ENCODE data around the gene IER2.

Gene IER2, protein sequence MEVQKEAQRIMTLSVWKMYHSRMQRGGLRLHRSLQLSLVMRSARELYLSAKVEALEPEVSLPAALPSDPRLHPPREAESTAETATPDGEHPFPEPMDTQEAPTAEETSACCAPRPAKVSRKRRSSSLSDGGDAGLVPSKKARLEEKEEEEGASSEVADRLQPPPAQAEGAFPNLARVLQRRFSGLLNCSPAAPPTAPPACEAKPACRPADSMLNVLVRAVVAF

DNA sequence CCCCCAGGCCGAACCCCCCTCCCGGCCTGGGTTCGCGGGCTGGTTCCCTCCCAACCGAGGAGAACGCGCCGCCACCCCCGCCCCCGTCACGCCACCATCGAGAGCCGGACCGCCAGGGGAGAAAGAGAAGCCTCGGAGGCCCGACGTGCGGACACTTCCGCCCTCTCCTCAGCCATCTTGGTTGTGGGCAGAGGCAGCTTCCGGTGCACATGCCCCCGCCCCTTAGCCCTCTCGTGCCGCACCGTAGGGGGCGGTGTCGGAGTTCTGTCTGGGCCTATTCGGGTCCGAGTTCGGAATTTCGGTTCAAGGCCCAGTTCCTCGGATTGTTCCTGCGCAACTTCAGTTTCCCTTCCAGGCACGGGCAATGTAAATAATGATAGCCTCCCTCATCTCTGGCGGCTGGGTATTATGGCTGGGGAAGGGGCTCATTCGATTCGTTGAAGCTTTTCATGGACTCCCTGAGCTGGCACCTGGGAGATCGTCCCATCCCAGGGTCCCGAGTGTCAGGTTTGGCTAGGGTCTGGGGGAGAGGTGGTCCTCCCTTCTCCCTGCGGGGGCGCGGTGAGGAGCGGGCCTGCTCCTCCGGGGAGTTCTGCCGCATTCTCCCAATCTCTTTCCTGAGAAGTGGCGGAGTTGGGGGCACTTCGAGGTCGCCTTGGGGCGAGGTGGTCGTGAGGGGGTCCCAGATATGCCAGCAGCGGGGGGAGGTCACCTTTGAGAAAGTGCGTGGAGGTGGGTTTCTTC lies at the start of gene IER2, which contains the start of gene STX10:
Gene IER2 (plus strand): TSS at position 225 of the 744 bp plus-strand sequence. CDS start 2,776 bp downstream, outside the sequence.
Gene STX10 (minus strand): TSS at position 189 of the 744 bp plus-strand sequence. CDS start 202 bp downstream, outside the sequence.
- peak; percentile 67 to 85 for DNase-seq (ENCODE audit: low read depth in 2 of 2)

DNA sequence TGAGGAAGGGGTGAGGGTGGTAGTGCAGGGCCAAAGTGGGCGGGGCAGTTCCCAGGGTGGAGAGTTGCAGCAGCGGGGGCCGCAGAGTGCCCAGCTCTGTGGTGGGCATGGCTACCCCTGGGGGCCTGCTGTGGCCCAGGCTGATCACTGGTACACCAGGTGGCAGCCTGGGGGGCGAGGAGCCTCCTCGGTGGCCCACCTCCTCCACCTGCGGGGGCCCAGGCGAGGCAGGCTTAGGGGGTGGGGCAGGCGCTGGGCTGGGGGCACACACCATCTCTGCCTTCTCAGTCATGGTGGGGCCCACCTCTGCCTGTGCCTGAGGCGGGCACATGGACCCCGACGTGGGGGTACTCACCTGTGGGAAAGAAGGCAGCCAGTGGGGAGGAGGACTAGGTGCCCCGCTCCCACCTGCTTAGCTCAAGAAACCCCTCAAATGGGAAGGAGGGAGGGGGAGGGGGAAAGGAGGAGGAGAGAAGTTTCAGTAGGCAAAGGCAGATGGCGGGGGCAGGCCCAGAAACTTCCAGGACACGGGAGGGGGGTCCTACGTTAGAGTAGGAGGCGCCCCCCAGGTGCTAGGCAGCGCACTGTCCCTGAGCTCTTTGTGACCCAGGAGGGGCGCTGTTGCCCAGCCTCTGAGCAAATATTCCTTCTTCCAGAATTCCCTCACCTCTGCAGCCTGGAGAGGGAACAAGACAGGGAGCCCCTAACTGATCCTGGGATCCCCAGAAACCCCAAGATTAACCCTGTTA lies 49.2 kb upstream of the IER2 start:
- no peak for DNase-seq (ENCODE audit: low read depth in 2 of 2)

DNA sequence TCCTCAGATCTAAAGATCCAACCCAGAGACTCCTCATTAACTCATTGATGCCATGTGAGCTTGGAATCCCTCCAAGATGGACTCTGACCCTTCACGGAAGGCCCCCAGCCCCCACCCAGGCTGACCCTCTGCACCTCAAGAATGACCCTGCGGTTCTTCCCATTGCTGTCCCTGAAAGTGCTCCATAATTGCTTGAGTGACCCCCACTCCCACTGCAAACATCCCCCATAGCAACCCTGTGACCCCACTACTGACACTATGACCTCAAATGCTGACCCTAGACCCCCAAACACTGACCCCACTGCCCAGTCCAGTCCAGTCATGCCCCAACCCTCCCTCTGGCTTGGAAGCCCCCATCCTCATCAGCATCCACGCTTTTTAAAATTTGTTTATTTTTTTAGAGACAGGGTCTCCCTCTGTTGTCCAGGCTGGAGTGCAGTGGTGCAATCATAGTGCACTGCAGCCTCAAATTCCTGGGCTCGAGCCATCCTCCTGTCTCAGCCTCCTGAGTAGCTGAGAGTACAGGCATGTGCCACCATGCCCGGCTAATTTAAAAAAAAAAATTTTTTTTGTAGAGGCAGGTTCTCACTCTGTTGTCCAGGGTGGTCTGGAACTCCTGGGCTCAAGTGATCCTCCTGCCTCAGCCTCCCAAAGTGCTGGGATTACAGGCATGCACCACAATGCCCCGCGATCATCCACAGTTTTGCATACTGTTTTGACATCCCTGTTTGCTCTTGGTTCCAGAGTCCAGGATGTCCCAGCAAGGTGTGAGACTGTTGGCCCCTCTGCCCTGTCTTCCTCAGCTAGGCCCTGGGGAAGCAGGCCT lies 48.4 kb upstream of the IER2 start:
- DNase-seq (ENCODE audit: low read depth in 2 of 2): no peak

DNA sequence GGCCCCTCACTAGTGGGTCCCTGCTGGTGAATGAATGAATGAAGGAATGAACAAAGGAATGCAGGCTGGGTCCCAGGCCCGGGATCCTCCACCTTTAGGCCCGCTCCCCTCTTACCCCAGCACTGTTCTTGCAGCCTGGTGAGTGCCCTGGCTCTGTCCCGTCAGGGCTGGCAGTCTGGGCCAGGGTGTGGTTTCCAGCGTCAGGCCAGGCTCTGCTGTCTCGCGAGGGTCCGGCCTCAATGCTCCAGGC lies 47.9 kb upstream of the IER2 start:
- no peak for DNase-seq (ENCODE audit: low read depth in 2 of 2)

DNA sequence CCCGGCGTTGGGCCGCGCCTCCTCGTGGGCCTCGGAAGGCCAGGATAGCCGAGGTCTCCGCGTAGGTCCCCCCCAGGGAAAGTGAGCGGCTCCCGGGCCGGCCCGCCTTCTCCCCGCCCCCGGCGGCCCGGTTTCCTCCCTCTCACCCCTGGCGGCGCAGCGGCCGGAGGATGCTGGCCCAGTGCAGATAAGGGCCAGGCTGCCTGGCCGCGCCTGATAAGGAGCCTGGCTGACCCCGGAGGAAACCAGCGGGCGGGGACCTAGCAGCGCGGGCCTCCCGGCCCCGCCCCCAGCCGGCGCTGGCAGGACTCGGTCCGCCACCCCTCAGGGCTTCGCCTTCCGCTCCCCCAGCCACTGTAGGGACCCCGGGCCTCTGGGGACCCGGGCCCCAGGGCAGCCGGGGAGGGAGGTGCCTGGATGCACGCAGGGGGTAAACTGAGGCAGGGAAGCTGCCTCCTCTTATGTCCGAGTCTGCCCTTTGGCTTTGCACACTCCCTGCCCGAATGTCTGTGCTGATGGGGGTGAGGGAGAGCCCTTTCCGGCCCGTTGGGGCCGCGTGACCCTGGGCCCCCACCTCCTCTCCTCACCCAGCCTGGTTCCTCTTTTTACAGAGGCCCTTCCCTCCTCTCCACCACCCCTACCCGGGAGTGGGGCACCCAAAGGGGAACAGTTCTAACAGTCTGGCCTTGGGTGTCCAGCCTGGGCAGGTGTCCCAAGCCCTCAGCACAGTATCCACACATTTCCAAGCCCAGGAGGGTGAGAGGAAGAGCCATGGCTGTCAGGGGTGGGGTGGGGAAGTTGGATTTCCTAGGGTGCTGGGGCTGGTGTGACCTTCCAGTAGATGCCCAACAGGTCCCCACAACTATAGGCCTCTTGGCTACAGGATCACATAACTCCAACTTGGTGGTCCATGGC lies 47.3 kb upstream of the IER2 start, which contains the start of gene LYL1:
Gene LYL1 (minus strand): TSS at position 193 of the 915 bp plus-strand sequence. CDS start 1,687 bp downstream, outside the sequence.
- DNase-seq (ENCODE audit: low read depth in 2 of 2): no peak

DNA sequence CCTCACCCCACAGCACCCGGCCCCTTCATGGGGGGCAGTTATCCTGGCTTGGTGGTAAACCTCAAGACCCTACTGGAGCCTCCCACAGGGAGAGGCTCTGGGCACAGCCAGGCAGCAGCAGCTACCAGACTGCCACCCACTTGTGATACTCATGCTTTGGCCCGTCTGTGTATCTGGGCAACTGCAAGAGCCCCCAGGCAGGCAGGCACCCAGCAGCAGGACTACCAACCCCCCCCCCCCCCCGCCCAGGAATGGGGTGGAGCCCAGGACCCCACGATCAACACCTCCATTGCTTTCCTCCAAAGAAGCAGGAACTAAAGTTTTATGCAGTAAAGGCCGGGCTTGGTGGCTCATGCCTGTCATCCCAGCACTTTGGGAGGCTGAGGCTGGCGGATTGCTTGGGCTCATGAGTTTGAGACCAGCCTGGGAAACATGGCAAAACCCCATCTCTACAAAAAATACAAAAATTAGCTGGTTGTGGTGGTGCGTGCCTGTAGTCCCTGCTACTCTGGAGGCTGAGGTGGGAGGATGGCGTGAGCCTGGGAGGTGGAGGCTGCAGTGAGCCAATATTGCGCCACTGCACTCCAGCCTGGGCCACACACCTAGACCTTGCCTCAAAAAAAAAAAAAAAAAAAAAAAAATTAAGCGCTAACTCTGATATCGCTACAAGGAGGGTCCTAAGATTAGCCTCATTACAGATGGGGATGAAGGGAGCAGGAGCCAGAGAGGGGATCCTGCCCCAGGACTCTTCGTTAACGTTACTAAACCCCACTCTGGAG lies 46.4 kb upstream of the IER2 start:
- no peak for DNase-seq (ENCODE audit: low read depth in 2 of 2)

DNA sequence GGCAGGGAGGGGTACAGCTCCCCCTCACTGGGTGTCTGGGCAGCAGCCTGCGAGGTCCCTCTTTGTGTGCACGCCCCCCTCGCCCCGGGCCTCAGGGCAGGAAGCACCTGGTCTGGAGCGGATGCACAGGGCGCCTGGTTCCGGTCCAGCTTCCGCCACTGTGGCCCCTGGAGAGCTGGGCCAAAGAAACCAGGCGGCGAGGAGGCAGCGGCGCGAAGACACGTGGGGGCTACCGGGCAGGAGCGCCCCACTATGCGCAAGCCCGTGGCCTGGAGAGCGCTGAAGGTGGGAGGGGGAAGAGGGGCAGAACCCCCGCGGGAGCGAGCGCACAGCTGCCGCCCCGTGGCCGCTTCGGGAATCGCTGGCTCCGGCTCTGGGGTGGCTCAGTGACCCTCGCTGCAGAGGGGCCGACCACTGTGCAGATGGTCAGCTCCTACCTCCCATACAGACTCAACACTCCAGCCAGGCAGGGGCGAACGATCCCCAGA lies 45.8 kb upstream of the IER2 start:
- no peak for DNase-seq (ENCODE audit: low read depth in 2 of 2)

DNA sequence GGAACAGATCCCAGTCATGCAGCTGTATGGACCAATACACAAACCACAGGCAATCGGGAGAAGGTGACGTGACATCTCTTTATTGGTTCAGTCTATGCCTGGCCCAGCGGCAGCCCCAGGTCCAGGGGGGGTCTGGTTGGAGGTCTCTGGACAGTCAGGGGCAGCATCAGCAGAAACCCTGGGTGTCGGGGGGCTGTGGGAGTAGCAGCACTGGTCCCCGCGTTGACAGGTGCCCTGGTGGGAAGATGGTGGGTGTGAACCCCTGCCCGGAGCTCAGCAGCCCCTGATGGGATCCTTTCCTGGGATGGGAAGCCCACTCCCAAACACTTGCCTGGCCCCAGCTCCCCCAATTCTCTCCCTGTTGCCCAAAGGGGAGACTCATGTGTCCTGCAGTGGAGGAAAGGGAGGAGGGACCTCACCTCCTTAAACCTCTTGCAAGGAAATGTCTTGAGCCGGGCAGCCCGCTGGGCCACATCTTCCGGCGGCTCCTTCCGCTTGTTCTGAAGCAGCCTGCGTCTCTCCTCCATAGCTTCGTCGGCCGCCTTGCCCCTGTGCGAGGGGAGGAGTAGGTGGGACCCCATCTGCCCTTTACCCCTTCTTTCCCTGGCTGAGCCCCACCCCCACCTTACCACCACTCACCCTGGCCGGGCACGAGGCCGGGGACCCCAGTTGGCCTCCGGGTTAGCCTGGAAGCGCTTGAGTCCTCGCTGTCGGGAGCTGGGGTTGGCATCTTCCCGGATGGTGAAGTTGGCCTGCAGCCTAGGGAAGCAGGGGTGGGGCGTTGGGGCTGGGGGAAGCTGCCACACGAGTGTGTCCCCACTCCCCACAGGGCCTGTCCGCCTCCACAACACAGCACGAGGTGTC lies 45.1 kb upstream of the IER2 start:
- DNase-seq (ENCODE audit: low read depth in 2 of 2): no peak

DNA sequence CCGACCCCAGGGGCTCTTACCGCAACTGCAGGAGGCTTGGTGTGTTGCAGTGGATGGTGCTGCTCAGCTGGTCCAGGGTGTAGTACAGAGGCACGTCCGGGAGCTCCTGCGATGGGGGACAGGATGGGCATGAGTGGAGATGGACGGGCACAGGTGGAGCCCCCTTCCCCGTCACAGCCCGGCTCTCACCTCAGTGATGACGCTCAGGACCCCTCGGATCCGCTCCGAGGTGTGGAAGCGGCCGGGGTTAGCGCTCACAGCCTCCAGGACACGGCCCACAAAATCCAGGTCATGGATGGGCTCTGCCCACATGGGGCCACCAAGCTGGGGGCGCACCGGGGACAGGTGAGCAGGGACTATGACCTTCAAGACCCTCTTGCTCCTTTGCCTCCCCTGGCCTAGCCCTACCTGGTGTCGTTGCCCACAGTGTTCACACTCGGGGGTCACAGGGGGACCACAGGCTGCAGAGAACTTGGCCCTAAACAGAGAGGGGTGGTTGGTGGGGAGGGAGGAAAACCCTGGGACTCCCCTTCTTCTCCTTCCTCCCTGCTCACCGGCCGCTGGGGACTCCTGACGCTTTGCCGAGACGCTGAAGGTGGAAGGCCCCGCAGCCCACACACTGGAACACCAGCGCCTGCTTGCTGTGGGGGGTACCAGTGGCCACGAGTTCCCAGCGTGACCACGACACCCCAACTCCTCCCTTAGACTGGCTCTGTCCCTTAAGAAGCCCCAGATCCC lies 40.7 kb upstream of the IER2 start:
- no peak for DNase-seq (ENCODE audit: low read depth in 2 of 2)

DNA sequence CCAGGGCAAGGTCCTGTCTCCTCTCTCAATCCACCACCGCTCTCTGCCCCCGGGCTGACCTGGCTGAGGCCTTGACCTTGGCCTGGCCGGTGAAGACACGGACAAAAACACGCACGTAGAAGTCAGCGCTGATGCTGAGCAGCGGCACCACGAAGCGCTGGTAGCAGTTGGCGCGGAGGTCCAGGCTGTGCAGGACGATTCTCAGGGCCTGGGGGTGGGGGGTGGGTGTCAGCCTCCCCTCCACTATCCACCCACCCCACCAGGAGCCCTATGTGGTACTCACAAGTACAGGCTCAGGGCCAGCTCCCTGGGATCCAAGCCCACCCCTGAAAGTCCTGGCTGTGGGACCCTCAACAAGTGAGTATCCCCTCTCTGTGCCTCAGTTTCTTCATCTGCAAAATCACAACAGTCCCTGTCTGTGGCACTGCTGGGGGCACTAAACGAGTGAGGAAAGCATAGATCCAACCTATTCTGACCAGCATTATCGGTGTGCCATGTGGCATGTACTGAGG lies 40.1 kb upstream of the IER2 start:
- DNase-seq (ENCODE audit: low read depth in 2 of 2): no peak

DNA sequence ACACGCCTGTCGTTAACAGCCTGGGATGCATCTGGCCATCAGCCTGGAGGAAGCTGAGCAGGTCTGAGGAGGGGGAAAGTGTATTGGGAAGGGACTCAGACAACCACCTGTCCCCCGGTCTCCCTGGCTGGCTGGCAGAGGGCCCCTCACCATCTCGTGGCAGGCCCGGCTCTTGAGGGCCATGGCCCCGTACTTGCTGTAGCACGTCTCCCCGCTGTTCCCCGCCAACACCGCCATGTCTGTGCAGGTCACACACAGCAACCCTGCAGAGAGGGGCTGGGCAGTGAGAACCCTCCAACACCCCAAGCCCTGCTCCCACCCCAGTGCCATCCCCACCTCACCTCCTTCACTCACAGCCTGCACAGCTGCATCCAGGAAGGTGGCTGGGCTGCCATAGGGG lies 37.7 kb upstream of the IER2 start:
- no peak for DNase-seq (ENCODE audit: low read depth in 2 of 2)

DNA sequence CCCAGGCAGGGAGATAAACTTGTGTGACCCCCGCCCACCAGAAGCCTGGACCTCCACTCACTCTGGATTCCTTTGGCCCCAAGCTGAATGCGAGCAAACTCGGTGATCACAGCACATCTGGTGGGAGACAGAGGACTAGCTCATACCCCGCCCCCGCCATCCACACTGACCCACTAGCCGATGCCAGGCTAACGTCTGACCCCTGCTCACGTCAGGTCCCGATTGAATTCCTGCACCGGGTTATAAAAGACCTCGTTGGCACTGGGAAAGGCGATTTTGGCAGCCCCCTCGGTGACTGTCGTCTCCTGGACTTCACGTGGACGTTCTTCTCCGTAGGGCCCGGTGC lies 34.3 kb upstream of the IER2 start:
- no peak for DNase-seq (ENCODE audit: low read depth in 2 of 2)

DNA sequence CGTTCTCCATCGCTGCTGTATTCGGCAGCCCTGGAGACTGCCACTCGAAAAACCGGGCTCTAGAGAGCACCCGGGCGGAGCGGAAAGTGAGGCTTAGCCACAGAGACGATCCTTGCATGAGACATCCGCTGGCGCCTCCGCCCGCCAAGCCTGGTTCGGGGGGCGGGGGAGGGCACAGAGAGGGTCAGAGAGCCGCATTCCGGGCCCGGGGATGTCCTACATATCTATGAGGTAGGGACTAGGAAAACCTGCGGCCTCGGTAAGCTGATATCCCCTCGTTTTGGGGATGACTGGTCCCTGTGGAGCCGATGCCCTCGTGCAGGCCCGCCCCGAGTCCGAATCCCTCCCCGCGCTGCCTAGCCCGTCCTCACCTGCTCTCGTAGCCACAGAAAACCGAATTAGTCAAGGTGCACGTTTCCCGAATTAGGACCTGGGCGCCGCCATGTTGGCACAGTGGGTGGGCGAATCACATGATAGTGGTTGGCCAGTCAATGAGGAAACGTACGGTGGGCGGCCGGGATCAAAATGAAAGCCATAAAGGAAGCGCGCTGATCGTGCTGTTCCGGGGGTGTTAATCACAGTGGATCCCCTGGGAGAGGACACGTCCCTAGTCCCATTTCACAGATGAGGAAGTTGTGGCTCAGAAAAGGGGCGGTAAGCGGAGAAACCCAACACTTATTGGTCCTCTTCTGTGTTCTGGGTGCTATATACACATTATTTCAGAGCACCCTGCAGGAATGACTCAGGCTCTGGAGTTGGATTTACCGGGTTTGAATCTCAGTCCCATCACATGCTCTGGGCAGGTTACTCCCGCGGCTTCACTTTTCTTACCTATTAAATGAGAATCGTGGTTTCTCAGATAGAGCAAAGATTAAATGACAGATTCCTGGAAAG lies 33.7 kb upstream of the IER2 start, which contains the start of gene TRMT1:
Gene TRMT1 (minus strand): TSS at position 459 of the 894 bp plus-strand sequence. CDS start 341 bp downstream, at position 118.
- peak; percentile 60 to 83 for DNase-seq (ENCODE audit: low read depth in 2 of 2)

DNA sequence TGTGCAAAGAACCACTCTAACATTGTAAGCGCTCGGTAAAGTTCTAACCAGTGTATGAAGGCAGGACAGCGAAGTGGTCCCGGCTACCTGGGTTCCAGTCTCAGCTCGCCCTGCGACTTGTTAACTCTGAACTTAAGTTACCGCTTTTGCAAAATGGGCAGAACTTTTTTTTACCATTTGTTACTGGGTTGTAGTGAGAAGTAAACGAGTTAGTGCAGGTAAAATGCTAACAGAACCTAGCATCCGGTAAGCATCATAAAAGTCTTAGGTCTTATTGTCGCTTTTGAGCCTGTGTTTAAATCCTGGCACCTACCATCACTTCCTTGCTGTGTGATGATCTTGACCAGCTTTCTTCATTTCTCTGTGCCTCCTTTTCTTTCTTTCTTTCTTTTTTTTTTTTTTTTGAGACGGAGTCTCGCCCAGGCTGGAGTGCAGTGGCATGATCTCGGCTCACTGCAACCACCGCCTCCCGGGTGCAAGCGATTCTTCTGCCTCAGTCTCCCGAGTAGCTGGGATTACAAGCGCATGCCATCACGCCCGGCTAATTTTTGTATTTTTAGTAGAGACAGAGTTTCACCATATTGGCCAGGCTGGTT lies 32.9 kb upstream of the IER2 start:
- DNase-seq (ENCODE audit: low read depth in 2 of 2): no peak

DNA sequence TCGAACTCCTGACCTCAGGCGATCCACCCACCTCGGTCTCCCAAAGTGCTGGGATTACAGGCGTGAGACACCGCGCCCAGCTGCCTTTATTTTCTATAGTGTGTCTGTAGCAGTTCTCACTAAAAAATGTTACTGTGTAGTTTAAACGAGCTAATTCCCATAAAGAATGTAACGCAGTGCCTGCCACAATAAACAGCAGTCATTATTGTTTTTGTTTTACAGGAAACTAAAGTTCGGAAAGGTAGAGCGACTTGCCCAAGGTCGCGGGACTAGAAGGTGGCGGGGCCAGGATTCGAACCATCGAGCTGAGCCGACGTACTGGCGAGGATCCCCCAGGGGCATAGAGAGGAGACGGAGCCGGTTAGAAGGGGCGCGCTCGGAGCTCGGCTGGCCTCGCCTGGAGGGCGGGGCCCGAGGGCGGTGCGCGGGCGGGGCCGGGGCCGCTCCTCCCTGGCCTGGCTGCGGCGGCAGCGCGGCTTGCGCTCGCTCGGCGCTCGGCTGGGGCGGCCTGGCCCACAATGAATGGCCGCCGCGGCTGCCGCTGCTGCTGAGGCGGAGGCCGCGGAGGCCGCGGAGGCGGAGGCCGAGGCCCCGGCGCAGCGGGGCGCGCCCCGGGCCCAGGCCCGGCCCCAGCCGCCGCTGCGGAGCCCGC lies 32.3 kb upstream of the IER2 start, which contains the start of gene NACC1:
Gene NACC1 (plus strand): TSS at position 493 of the 652 bp plus-strand sequence. CDS start 16,944 bp downstream, outside the sequence.
- peak; percentile 67 to 84 for DNase-seq (ENCODE audit: low read depth in 2 of 2)

Data from stimulated activated CD4-positive, alpha-beta T cell treated with anti-CD3 and anti-CD28 coated beads, Interleukin-1b, Interleukin-23, amount 100 ng/mL, for 1 hour (primary cell).